22Rv1 (cell line): ENCODE data around the gene PLEKHA8.

Experiments
- ZFX ChIP-seq: fragments of 450-650 bp; IDR thresholded peaks from 2 replicates; pipeline ENCODE4 v1.6.1; 2017; ENCODE audit warnings: antibody characterized with exemption, borderline replicate concordance
- TF ChIP-seq, protein P1 (sequence below): fragments of 450-650 bp; IDR thresholded peaks from 2 replicates; pipeline ENCODE4 v1.5.1; 2017; ENCODE audit warnings: mild to moderate bottlenecking

DNA sequence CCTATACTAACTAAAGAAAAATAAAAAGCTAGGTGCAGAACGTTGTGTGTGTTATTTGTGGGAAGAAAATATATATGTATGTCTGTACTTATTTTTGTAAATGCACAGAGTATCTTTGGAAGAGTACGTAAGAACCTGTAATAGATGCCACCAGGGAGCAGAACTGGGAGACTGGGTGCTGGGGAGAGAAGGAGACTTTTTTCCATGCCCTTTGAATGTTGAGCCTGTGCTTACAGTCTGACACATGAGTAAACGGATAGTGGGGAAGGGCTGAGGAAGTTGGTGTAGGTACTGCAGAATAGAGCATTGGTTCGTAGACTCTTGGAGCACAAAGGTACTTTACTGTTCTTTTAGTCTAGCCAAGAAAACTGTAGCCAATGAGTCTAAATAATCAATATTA is 37.3 kb upstream of the PLEKHA8 start:
- TF ChIP-seq, protein P1, sequence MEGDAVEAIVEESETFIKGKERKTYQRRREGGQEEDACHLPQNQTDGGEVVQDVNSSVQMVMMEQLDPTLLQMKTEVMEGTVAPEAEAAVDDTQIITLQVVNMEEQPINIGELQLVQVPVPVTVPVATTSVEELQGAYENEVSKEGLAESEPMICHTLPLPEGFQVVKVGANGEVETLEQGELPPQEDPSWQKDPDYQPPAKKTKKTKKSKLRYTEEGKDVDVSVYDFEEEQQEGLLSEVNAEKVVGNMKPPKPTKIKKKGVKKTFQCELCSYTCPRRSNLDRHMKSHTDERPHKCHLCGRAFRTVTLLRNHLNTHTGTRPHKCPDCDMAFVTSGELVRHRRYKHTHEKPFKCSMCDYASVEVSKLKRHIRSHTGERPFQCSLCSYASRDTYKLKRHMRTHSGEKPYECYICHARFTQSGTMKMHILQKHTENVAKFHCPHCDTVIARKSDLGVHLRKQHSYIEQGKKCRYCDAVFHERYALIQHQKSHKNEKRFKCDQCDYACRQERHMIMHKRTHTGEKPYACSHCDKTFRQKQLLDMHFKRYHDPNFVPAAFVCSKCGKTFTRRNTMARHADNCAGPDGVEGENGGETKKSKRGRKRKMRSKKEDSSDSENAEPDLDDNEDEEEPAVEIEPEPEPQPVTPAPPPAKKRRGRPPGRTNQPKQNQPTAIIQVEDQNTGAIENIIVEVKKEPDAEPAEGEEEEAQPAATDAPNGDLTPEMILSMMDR: no peak
- TF ChIP-seq ZFX: no peak
